WI38 (cell line): ENCODE results near the gene NUFIP2.

Experiments
- H3K4me3 ChIP-seq: 2 replicates; pipeline ENCODE4 v1.5.1; 2011; ENCODE audit warnings: low read depth, mild to moderate bottlenecking, control low read depth, low read length
- TF ChIP-seq, protein P1 (sequence below): IDR thresholded peaks from 2 replicates; pipeline ENCODE4 v1.5.1; 2012; ENCODE audit warnings: low read depth, mild to moderate bottlenecking, control low read depth, low read length

Gene NUFIP2

DNA sequence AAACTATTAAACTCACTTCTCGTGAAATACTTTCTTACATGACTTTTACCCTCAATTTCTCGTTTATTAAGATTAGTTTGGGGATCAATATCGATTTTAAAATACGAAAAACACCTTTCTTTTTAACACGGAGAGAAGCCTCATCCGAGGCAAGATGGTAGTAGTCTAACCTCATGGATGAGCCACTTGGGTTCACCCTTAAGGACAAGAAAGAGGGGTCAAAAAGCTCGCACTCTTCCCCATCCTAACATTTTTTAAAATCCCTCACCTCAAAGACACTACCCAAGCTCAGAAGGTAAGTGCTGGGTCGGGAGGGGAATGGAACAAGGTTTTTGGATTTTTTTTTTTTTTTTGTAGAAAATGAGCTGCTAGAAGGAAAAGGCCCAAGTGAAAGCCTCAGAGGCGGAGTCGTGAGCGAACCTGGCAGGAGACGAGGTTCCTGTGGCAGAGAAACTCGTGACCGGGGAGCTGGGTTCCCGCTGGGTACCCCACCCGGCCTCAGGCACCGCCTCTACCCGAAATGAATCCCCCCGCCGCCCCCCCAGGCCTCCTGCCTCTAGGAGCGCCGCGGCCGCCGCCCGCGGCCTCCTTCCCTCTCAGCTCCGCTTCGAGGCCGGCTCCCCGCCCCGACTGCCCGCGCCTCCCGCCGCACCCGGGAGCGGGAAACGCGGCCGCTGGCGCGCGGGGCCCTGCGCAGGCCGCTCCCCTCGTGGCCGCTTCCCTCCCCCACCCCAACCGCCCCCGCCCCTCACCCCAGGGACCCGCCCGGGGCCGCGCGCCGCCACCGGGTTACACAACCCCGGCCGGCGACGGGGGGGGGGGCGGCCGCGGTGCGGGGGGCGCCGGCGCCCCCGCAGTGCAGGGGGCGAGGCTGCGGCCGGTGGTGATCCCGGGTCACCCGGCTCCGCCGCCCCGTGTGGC lies 1.6 kb downstream of the NUFIP2 start:
- TF ChIP-seq, protein P1, sequence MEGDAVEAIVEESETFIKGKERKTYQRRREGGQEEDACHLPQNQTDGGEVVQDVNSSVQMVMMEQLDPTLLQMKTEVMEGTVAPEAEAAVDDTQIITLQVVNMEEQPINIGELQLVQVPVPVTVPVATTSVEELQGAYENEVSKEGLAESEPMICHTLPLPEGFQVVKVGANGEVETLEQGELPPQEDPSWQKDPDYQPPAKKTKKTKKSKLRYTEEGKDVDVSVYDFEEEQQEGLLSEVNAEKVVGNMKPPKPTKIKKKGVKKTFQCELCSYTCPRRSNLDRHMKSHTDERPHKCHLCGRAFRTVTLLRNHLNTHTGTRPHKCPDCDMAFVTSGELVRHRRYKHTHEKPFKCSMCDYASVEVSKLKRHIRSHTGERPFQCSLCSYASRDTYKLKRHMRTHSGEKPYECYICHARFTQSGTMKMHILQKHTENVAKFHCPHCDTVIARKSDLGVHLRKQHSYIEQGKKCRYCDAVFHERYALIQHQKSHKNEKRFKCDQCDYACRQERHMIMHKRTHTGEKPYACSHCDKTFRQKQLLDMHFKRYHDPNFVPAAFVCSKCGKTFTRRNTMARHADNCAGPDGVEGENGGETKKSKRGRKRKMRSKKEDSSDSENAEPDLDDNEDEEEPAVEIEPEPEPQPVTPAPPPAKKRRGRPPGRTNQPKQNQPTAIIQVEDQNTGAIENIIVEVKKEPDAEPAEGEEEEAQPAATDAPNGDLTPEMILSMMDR: no peak
- peak overlapping the region; percentile 99 for H3K4me3 ChIP-seq

- peak overlapping the region; percentile 66 for H3K4me3 ChIP-seq
- TF ChIP-seq, protein P1: peak; percentile 17; the same call in 1 of the 2 replicates
These were observed 2.7 kb downstream of the NUFIP2 start for GRCh38 chr17:29291163-29291752.

DNA sequence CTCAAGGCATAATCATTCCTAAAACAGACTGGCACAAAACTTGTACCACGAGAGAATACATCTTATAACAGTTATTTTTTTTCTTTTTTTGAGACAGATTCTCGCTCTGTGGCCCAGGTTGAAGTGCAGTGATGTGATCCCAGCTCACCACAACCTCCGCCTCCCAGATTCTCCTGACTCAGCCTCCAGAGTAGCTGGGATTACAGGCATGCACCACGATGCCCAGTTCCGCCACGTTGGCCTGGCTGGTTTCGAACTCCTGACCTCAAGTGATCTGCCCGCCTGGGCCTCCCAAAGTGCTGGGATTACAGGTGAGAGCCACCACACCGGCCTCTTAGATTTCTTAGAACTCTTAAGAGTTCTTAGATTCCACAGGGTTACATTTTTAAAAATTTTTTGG lies 4.1 kb downstream of the NUFIP2 start:
- no peak overlapping the region for H3K4me3 ChIP-seq
- TF ChIP-seq, protein P1: no peak

DNA sequence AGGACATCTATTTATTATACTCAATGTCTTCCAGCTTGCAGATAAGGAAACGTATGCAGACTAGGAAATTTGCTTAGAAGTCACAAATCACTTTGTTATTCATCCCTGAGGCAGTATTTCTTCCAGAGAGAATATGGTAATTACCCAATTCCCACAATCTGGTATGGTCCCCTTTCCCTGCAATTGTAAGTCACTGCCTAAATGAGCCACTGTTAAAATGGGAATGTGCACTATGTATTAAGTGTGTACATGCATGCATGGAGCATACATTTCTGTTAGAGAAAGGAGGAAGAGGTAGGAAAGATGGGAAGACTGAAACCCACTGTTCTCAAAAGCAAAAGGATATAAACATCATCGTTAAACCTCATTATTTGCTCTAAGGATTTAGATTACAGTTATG lies 10.0 kb downstream of the NUFIP2 start:
- TF ChIP-seq, protein P1: no peak

DNA sequence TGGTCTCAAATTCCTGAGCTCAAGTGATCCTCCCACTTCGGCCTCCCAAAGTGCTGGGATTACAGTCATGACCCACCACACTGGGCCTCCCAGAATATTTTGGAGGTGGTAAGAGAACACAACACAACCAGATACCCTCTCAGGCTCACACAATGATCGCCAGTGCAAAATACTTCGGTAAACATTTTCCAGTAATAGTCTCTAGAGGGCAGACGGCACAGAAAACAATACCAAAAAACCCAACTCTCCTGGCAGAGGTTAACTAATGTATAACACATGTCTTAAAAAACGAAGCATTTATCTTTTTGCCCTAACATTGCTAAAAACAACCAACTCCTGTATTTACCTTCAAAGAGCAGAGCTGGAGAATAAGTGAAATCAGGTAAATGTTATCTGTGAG lies 10.5 kb downstream of the NUFIP2 start:
- H3K4me3 ChIP-seq: no peak overlapping the region
- TF ChIP-seq, protein P1: no peak

More for the DNA sequence above, 10.0 kb downstream of the NUFIP2 start:
- H3K4me3 ChIP-seq: no peak overlapping the region

- no peak overlapping the region for H3K4me3 ChIP-seq
- TF ChIP-seq, protein P1: no peak
These were observed 14.4 kb downstream of the NUFIP2 start for GRCh38 chr17:29279397-29280070.

GRCh38 chr17:29278692-29279091 lies 15.3 kb downstream of the NUFIP2 start:
- TF ChIP-seq, protein P1: no peak
- no peak overlapping the region for H3K4me3 ChIP-seq
